Measurements from ENCODE around the gene EML4.

GRCh38 chr2:42197792-42198191 lies 28.6 kb downstream of the EML4 start:
- TF ChIP-seq, protein P1, sequence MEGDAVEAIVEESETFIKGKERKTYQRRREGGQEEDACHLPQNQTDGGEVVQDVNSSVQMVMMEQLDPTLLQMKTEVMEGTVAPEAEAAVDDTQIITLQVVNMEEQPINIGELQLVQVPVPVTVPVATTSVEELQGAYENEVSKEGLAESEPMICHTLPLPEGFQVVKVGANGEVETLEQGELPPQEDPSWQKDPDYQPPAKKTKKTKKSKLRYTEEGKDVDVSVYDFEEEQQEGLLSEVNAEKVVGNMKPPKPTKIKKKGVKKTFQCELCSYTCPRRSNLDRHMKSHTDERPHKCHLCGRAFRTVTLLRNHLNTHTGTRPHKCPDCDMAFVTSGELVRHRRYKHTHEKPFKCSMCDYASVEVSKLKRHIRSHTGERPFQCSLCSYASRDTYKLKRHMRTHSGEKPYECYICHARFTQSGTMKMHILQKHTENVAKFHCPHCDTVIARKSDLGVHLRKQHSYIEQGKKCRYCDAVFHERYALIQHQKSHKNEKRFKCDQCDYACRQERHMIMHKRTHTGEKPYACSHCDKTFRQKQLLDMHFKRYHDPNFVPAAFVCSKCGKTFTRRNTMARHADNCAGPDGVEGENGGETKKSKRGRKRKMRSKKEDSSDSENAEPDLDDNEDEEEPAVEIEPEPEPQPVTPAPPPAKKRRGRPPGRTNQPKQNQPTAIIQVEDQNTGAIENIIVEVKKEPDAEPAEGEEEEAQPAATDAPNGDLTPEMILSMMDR (conservative IDR thresholded peaks at IDR 0.05), result no peak
- no peak for TF ChIP-seq EZH2 (IDR thresholded peaks at IDR 0.05; ENCODE audit: low read depth)
